GM23248 (cell line): ENCODE results near the gene EXTL1.

Experiments used
- EZH2 ChIP-seq: fragments of 200-600 bp; sonication (generic); IDR thresholded peaks from 2 replicates; pipeline ENCODE4 v1.6.1; 2018; ENCODE audit warnings: antibody characterized with exemption, mild to moderate bottlenecking; ENCODE audit not compliant: insufficient read depth, poor library complexity, severe bottlenecking
- EZH2phosphoT487 ChIP-seq: fragments of 200-600 bp; sonication (generic); IDR thresholded peaks from 2 replicates; pipeline ENCODE4 v1.6.1; 2018; ENCODE audit warnings: antibody characterized with exemption, moderate library complexity, mild to moderate bottlenecking, low read depth; ENCODE audit not compliant: insufficient read depth

DNA sequence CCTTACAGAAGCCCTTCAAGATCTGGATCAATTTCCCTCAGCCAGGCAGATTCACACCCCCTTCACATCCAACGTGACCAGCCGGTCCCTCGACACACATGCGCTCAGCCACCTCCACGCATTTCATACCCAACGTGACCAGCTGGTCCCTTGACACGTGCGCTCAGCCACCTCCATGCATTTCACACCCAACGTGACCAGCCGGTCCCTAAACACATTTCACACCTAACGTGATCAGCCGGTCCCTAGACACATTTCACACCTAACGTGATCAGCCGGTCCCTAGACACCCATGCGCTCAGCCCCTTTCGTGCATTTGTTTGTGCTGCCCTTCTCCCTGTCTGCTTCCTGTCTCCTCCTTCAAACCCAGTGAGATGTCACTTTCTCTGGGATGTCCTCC lies 14.9 kb upstream of the EXTL1 start:
- TF ChIP-seq EZH2phosphoT487 (no peak), EZH2 (no peak)
